ENCODE measurements around the gene TNS3. TPM values are rescaled to one million over a fixed set of nuclear protein-coding genes. Genes with fewer than 3 reads are reported as not detected.
A peak's percentile ranks its signal among the peaks of the same experiment; 100 is the strongest.

Gene TNS3
- total RNA-seq, 1 experiment from 2014 or later: 533 TPM

- BruUV-seq (replicated peaks): TSS peak; percentile 4
- DNase-seq (ENCODE audit: low read depth, low spot score): no peak
- CTCF ChIA-PET: no interaction called here
- intact Hi-C loops (cut with micrococcal nuclease; ENCODE audit: unreplicated experiment) (no loop called here), in situ Hi-C loops (cut with HindIII; ENCODE audit: low pct_unique_long_range_greater_than_20kb, low sequenced_read_pairs) (no loop called here)
- TF ChIP-seq SIN3A (IDR thresholded peaks at IDR 0.05; ENCODE audit: borderline replicate concordance, insufficient read depth, low read depth, low read length) (no peak), REST (IDR thresholded peaks at IDR 0.05; ENCODE audit: insufficient read depth in 1 of 2, low read depth in 2 of 2, low read length in 1 of 2) (no peak), CTCF (IDR thresholded peaks at IDR 0.05) (no peak), TCF7L2 (IDR thresholded peaks at IDR 0.05; ENCODE audit: low read depth, low read length) (no peak), POLR2AphosphoS5 (IDR thresholded peaks at IDR 0.05; ENCODE audit: low read depth, low read length) (no peak)
- Histone ChIP-seq H3K4me1 (ENCODE audit: control insufficient read depth, insufficient read depth, low read length) (peaks cover 98% of the 10 kb centered on the region), H3K27me3 (ENCODE audit: control insufficient read depth, insufficient read depth, low read length) (no peaks in the 10 kb centered on the region), H3K27ac (ENCODE audit: low read length) (peak overlapping the region; percentile 80), H3K36me3 (ENCODE audit: control insufficient read depth, insufficient read depth, low read length) (peaks cover 3% of the 10 kb centered on the region), H3K4me3 (ENCODE audit: low read depth in 2 of 2, low read length in 2 of 2) (no peak overlapping the region), H3K9me3 (ENCODE audit: control insufficient read depth, insufficient read depth, low read depth, low read length) (no peaks in the 10 kb centered on the region)
- POLR2A ChIA-PET: no interaction called here
- peak; percentile 13 for ATAC-seq
These were observed 96.1 kb downstream of the TNS3 start for GRCh38 chr7:47485640-47486435.

- H3K27ac ChIP-seq (ENCODE audit: low read length): peak overlapping the region; percentile 80
- H3K4me3 ChIP-seq (ENCODE audit: low read depth in 2 of 2, low read length in 2 of 2): no peak overlapping the region
- intact Hi-C loops (cut with micrococcal nuclease; ENCODE audit: unreplicated experiment): no loop called here
- DNase-seq (ENCODE audit: low read depth, low spot score): no peak
- peaks cover 7% of the 10 kb centered on the region for H3K36me3 ChIP-seq (ENCODE audit: control insufficient read depth, insufficient read depth, low read length)
- POLR2A ChIA-PET: interaction anchor here (0.6 kb wide), 1 partner anchor 9 kb away, joined by 3 read pairs; no protein-coding TSS in a partner anchor
- no TSS peak for BruUV-seq (replicated peaks)
- TF ChIP-seq POLR2AphosphoS5 (IDR thresholded peaks at IDR 0.05; ENCODE audit: low read depth, low read length) (no peak), TCF7L2 (IDR thresholded peaks at IDR 0.05; ENCODE audit: low read depth, low read length) (no peak), SIN3A (IDR thresholded peaks at IDR 0.05; ENCODE audit: borderline replicate concordance, insufficient read depth, low read depth, low read length) (no peak), CTCF (IDR thresholded peaks at IDR 0.05) (no peak), REST (IDR thresholded peaks at IDR 0.05; ENCODE audit: insufficient read depth in 1 of 2, low read depth in 2 of 2, low read length in 1 of 2) (no peak)
- peak; percentile 2; the same call in 1 of the 2 replicates for ATAC-seq
- peaks cover 98% of the 10 kb centered on the region for H3K4me1 ChIP-seq (ENCODE audit: control insufficient read depth, insufficient read depth, low read length)
- no peaks in the 10 kb centered on the region for H3K9me3 ChIP-seq (ENCODE audit: control insufficient read depth, insufficient read depth, low read depth, low read length)
- CTCF ChIA-PET: interaction anchor here (1.2 kb wide), 1 partner anchor 15 kb away, joined by 3 read pairs; no protein-coding TSS in a partner anchor
- in situ Hi-C loops (cut with HindIII; ENCODE audit: low pct_unique_long_range_greater_than_20kb, low sequenced_read_pairs): no loop called here
- H3K27me3 ChIP-seq (ENCODE audit: control insufficient read depth, insufficient read depth, low read length): no peaks in the 10 kb centered on the region
These were observed 96.8 kb downstream of the TNS3 start for GRCh38 chr7:47484923-47485639.
